ENCODE results near the gene CALML5.

DNA sequence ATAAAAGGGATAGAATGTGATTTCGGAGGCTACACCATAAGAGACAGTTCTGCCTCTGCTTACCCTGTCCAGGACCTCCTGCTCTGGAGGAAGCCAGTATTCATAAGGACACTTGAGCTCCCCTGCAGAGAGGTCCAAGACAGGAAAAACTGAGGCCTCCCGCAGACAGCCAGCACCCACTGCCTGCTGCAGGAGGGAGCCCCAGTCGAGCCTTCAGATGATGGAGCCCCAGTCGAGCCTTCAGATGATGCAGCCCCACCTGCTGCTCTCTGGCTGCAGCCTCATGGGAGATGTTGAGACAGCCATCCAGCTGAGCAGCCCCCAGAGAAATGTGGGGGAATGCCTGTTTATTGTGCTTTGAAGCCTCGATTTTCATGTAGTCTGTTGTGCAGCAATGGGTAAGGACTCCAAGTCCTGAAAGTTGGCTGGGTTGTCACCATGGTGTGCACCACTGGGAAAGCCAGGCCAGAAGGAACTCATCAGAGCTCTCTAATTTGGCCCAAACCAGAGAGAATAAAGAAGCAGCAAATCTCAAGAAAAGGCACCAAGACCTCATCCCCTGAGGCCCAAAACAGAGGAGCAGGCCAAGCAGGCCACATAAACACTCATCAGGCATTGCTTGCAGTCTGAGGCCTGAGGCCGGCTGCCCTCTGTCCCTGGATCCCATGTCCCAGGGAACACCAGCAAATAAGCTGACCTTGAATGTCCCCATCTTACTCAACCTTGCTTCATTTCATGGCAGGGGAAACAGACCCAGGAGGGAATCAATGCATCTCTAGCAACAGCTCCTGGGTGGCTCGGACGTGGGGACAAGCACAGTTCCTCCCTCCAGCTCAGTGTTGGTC lies 30.9 kb downstream of the CALML5 start:
- TF ChIP-seq, protein P1, sequence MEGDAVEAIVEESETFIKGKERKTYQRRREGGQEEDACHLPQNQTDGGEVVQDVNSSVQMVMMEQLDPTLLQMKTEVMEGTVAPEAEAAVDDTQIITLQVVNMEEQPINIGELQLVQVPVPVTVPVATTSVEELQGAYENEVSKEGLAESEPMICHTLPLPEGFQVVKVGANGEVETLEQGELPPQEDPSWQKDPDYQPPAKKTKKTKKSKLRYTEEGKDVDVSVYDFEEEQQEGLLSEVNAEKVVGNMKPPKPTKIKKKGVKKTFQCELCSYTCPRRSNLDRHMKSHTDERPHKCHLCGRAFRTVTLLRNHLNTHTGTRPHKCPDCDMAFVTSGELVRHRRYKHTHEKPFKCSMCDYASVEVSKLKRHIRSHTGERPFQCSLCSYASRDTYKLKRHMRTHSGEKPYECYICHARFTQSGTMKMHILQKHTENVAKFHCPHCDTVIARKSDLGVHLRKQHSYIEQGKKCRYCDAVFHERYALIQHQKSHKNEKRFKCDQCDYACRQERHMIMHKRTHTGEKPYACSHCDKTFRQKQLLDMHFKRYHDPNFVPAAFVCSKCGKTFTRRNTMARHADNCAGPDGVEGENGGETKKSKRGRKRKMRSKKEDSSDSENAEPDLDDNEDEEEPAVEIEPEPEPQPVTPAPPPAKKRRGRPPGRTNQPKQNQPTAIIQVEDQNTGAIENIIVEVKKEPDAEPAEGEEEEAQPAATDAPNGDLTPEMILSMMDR (conservative IDR thresholded peaks at IDR 0.05; ENCODE audit: low read depth, low read length): no peak
- TF ChIP-seq EZH2phosphoT487 (IDR thresholded peaks at IDR 0.05; ENCODE audit: borderline replicate concordance, low read length) (no peak), EZH2 (IDR thresholded peaks at IDR 0.05; ENCODE audit: low read length, unreplicated experiment) (no peak)
